OCI-LY1 (cell line): ENCODE data around the gene MYO1E.
A peak's percentile ranks its signal among the peaks of the same experiment; 100 is the strongest.

Source experiments
- H2AFZ ChIP-seq: fragments of 200-600 bp; sonication (generic), shearing (Covaris generic); 2 replicates; pipeline ENCODE4 v1.6.0; 2014; ENCODE audit warnings: antibody characterized with exemption, mild to moderate bottlenecking, low read length
- H3F3A ChIP-seq: fragments of 200-600 bp; sonication (generic), shearing (Covaris generic); 2 replicates; pipeline ENCODE4 v1.6.0; 2014; ENCODE audit warnings: mild to moderate bottlenecking, antibody characterized with exemption, low read length, moderate library complexity; ENCODE audit not compliant: insufficient read depth
- H3K27ac ChIP-seq: fragments of 200-600 bp; sonication (generic); 2 replicates; pipeline ENCODE4 v1.5.1; 2014; ENCODE audit warnings: low read length, mixed run types, mild to moderate bottlenecking, low read depth; ENCODE audit not compliant: poor library complexity, severe bottlenecking
- H3K27me3 ChIP-seq: fragments of 200-600 bp; sonication (generic); 2 replicates; pipeline ENCODE4 v1.6.0; 2014; ENCODE audit warnings: antibody characterized with exemption, mild to moderate bottlenecking, low read length, moderate library complexity; ENCODE audit not compliant: insufficient read depth
- H3K36me3 ChIP-seq: fragments of 200-600 bp; sonication (generic); 2 replicates; pipeline ENCODE4 v1.6.1; 2014; ENCODE audit warnings: mild to moderate bottlenecking, antibody characterized with exemption, low read length, moderate library complexity, mixed read lengths; ENCODE audit not compliant: insufficient read depth
- H3K4me1 ChIP-seq: fragments of 200-600 bp; sonication (generic); 2 replicates; pipeline ENCODE4 v1.5.1; 2014; ENCODE audit warnings: mild to moderate bottlenecking, low read length, moderate library complexity; ENCODE audit not compliant: insufficient read depth, severe bottlenecking
- H3K4me2 ChIP-seq: fragments of 200-600 bp; sonication (generic), shearing (Covaris generic); 2 replicates; pipeline ENCODE4 v1.6.1; 2014; ENCODE audit warnings: low read length
- H3K4me3 ChIP-seq: fragments of 200-600 bp; sonication (generic); 2 replicates; pipeline ENCODE4 v1.5.1; 2014; ENCODE audit warnings: low read length, low read depth, mild to moderate bottlenecking, mixed read lengths; ENCODE audit not compliant: poor library complexity, severe bottlenecking
- H3K79me2 ChIP-seq: fragments of 200-600 bp; shearing (Covaris generic); 2 replicates; pipeline ENCODE4 v1.6.1; 2016; ENCODE audit warnings: mixed run types, low read length, mixed read lengths; ENCODE audit not compliant: insufficient read depth
- H3K9ac ChIP-seq: fragments of 200-600 bp; sonication (generic), shearing (Covaris generic); 2 replicates; pipeline ENCODE4 v1.6.1; 2014; ENCODE audit warnings: mild to moderate bottlenecking, low read length, mixed read lengths
- H3K9me2 ChIP-seq: fragments of 200-600 bp; sonication (generic), shearing (Covaris generic); 2 replicates; pipeline ENCODE4 v1.6.1; 2014; ENCODE audit warnings: low read depth, mild to moderate bottlenecking, low read length, mixed read lengths
- H3K9me3 ChIP-seq: fragments of 200-600 bp; shearing (Covaris generic); 2 replicates; pipeline ENCODE4 v1.6.1; 2014; ENCODE audit warnings: low read length, mixed read lengths
- H4K20me1 ChIP-seq: fragments of 200-600 bp; sonication (generic), shearing (Covaris generic); 2 replicates; pipeline ENCODE4 v1.6.0; 2016; ENCODE audit warnings: mild to moderate bottlenecking, low read length; ENCODE audit not compliant: insufficient read depth
- CTCF ChIP-seq: fragments of 200-600 bp; sonication (generic), shearing (Covaris generic); IDR thresholded peaks from 2 replicates; pipeline ENCODE4 v1.5.1; 2017; ENCODE audit warnings: mild to moderate bottlenecking, antibody characterized with exemption, low read length, moderate library complexity, mixed read lengths
- EZH2 ChIP-seq: fragments of 200-600 bp; sonication (generic), shearing (Covaris generic); IDR thresholded peaks from 2 replicates; pipeline ENCODE4 v1.8.0; 2017; ENCODE audit warnings: borderline replicate concordance, mixed run types, mild to moderate bottlenecking, antibody characterized with exemption, low read length, moderate library complexity, mixed read lengths

MYO1E gene

GRCh38 chr15:59312205-59312604 lies 60.5 kb downstream of the MYO1E start:
- Histone ChIP-seq H3K4me1 (peaks cover 61% of the 10 kb centered on the region), H3K9me3 (no peaks in the 10 kb centered on the region), H4K20me1 (0 out of 2 replicates have a peak, but pooled peaks cover 2% of the 10 kb centered on the region), H3K9me2 (no peaks in the 10 kb centered on the region), H3K9ac (no peak overlapping the region), H3F3A (no peaks in the 10 kb centered on the region), H3K4me2 (peak overlapping the region; percentile 12; the same call in 1 of the 2 replicates), H3K27ac (peak overlapping the region; percentile 0), H2AFZ (no peak overlapping the region), H3K36me3 (peaks cover 2% of the 10 kb centered on the region), H3K27me3 (no peaks in the 10 kb centered on the region), H3K4me3 (no peak overlapping the region), H3K79me2 (peaks cover 16% of the 10 kb centered on the region)
- TF ChIP-seq CTCF (no peak), EZH2 (no peak)

- no peaks in the 10 kb centered on the region for H3F3A ChIP-seq
- H3K27ac ChIP-seq: no peak overlapping the region
- TF ChIP-seq EZH2: no peak
- TF ChIP-seq CTCF: no peak
- H3K9me2 ChIP-seq: no peaks in the 10 kb centered on the region
- no peaks in the 10 kb centered on the region for H3K9me3 ChIP-seq
- peaks cover 11% of the 10 kb centered on the region for H3K36me3 ChIP-seq
- H3K27me3 ChIP-seq: no peaks in the 10 kb centered on the region
- H4K20me1 ChIP-seq: 0 out of 2 replicates have a peak, but pooled peaks cover 2% of the 10 kb centered on the region
- H3K9ac ChIP-seq: no peak overlapping the region
- H3K4me3 ChIP-seq: no peak overlapping the region
- H3K4me1 ChIP-seq: peaks cover 70% of the 10 kb centered on the region
- no peak overlapping the region for H2AFZ ChIP-seq
- H3K79me2 ChIP-seq: peaks cover 8% of the 10 kb centered on the region
- no peak overlapping the region; the same call in 1 of the 2 replicates for H3K4me2 ChIP-seq
Measured at GRCh38 chr15:59311195-59311594, 61.5 kb downstream of the MYO1E start.

- Histone ChIP-seq H4K20me1 (0 out of 2 replicates have a peak, but pooled peaks cover 2% of the 10 kb centered on the region), H3K9me2 (no peaks in the 10 kb centered on the region), H3K27me3 (no peaks in the 10 kb centered on the region), H3K36me3 (peaks cover 11% of the 10 kb centered on the region), H3K79me2 (peaks cover 15% of the 10 kb centered on the region), H3K4me3 (no peak overlapping the region), H2AFZ (no peak overlapping the region), H3K27ac (no peak overlapping the region), H3K4me1 (peaks cover 71% of the 10 kb centered on the region), H3K9ac (no peak overlapping the region), H3F3A (no peaks in the 10 kb centered on the region), H3K9me3 (no peaks in the 10 kb centered on the region), H3K4me2 (no peak overlapping the region)
- no peak for TF ChIP-seq EZH2
- no peak for TF ChIP-seq CTCF
Measured at GRCh38 chr15:59309405-59309804, 63.3 kb downstream of the MYO1E start.
